Neural cell (in vitro differentiated cells): Measurements from ENCODE around the gene ABCA13.

Source experiments
- CTCF ChIP-seq: fragments of 450-650 bp; IDR thresholded peaks from 2 replicates; pipeline ENCODE4 v1.5.1; 2014; ENCODE audit warnings: antibody characterized with exemption, mild to moderate bottlenecking, moderate library complexity; ENCODE audit not compliant: poor library complexity, severe bottlenecking
- EZH2 ChIP-seq: fragments of 200-600, 300-800 bp; shearing (Covaris generic), sonication (generic); IDR thresholded peaks from 2 replicates; pipeline ENCODE4 v1.6.1; 2014; ENCODE audit warnings: antibody characterized with exemption, low read length, borderline replicate concordance, mild to moderate bottlenecking; ENCODE audit not compliant: insufficient read depth, poor library complexity, severe bottlenecking

- TF ChIP-seq CTCF (no peak), EZH2 (no peak)
Observed at GRCh38 chr7:48250441-48250951, 79.2 kb downstream of the ABCA13 start.
